Measurements from ENCODE around the gene COX7A2. TPM values are rescaled to one million over a fixed set of nuclear protein-coding genes. Genes with fewer than 3 reads are reported as not detected.

The COX7A2 gene
- total RNA-seq, 1 donor = 197 TPM

DNA sequence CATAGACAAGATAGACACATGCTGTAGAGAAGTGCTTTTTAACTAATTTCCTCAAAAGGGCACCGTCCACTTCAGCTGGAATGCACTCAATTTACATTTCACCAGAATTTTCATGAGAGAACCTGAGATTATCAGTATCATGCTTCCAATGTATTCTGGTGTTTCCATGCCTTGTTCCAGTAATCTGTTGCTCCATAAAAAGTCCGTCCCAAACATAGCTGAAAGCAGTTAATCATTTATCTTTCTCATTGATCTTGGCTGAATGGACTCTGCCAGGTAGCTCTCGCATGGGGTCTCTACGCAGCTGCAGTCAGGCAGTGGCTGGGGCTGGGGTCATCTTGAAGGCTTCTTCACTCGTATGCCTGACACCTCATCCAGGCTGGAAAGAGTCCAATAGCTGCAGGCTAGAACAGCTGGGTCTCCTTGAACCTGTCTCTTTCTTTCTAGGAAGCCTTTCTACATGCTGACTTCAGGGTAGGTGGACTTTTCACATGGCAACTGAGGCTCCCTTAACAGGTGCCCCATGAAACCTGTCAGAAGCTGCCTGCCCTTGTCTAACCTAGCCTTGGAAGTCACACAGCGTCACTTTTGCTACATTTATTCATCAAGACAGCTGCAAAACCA lies 19.2 kb downstream of the COX7A2 start:
- no peak for TF ChIP-seq CTCF (IDR thresholded peaks at IDR 0.05; ENCODE audit: insufficient read depth, low read length)
- DNase-seq (ENCODE audit: low read depth) = no peak
- H3K4me3 ChIP-seq (ENCODE audit: low read depth, low read length) = no peak overlapping the region

GRCh38 chr6:75223428-75223827 lies 20.2 kb downstream of the COX7A2 start:
- no peak overlapping the region for H3K4me3 ChIP-seq (ENCODE audit: low read depth, low read length)
- TF ChIP-seq CTCF (IDR thresholded peaks at IDR 0.05; ENCODE audit: insufficient read depth, low read length) = no peak
- no peak for DNase-seq (ENCODE audit: low read depth)

DNA sequence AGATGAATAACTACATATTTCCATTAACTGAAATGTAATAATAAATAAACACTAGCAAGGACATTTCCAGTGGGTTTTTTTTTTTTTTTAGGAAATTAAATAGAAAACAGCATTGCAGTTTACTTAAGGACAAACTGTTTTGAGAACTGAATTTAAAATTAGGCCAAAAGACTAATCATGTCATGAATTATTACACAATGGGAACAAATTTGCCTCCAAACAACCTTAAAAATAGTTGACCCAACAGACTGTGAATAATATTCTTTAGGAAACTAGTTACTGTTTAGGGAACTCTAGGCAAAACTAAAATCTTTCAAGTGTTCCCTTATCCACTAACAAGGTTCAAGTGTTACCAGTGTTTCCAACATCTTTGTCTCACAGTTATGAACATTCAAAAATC lies 21.3 kb downstream of the COX7A2 start:
- DNase-seq (ENCODE audit: low read depth) = no peak
- no peak overlapping the region for H3K4me3 ChIP-seq (ENCODE audit: low read depth, low read length)
- TF ChIP-seq CTCF (IDR thresholded peaks at IDR 0.05; ENCODE audit: insufficient read depth, low read length) = no peak

DNA sequence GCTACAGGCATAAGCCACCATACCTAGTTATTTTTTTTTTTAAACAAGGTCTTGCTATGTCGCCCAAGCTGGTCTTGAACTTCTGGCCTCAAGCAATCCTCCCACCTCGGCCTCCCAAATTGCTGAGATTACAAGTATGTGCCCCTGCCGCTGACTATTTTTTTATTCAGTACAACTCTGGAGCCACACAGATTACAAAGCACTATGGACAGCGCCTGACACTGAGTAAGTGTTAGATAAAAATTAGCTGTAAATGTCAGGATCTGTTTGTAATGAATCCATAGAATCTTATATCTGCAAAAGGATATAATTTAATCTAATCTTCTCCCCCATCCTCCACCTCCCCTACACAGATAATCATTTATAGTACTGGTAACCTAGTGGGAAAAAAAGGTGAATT lies 22.5 kb downstream of the COX7A2 start:
- H3K4me3 ChIP-seq (ENCODE audit: low read depth, low read length) = no peak overlapping the region
- DNase-seq (ENCODE audit: low read depth) = no peak
- no peak for TF ChIP-seq CTCF (IDR thresholded peaks at IDR 0.05; ENCODE audit: insufficient read depth, low read length)

DNA sequence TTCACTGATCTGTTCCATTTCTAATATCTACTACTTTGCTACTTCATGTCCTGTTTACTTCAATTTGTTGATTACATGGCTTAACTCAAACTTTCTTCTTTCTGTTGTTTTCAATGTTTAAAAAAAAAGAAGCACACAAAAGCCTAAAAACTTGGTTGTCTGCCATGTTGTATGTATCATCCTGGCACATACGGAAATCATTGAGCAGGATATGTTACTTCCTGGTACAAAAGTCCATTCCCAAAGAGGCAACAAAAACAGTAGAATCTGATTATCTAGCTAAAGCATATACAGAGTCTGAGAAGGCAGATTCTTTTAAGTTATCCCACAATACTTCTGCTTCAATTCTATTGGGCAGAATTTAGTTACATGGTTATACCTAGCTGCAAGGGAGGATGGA lies 23.2 kb downstream of the COX7A2 start:
- TF ChIP-seq CTCF (IDR thresholded peaks at IDR 0.05; ENCODE audit: insufficient read depth, low read length) = no peak

GRCh38 chr6:75219263-75219662 lies 24.3 kb downstream of the COX7A2 start:
- no peak for TF ChIP-seq CTCF (IDR thresholded peaks at IDR 0.05; ENCODE audit: insufficient read depth, low read length)
- no peak for DNase-seq (ENCODE audit: low read depth)
- H3K4me3 ChIP-seq (ENCODE audit: low read depth, low read length) = no peak overlapping the region

More for the DNA sequence above, 23.2 kb downstream of the COX7A2 start:
- H3K4me3 ChIP-seq (ENCODE audit: low read depth, low read length) = no peak overlapping the region
- peak; percentile 69 for DNase-seq (ENCODE audit: low read depth)

DNA sequence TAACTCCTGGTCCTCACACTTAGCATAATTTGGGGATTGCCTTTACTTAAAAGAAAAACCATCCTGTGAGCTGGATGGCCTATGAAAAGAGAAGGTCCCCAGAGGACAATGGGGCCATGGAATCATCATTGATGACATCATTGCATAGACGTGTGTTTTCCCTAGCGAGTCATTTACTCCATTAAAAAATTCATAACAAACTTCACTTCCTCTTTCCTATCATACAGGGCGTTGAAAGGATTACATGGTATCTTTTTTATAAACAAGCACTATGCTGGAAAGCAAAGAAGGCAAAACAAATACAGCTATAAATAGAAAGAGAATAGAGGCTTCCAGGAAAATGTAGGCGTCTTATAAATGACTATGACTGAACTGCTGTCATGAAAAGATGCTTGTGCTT lies 26.4 kb downstream of the COX7A2 start:
- H3K4me3 ChIP-seq (ENCODE audit: low read depth, low read length) = no peak overlapping the region
- TF ChIP-seq CTCF (IDR thresholded peaks at IDR 0.05; ENCODE audit: insufficient read depth, low read length) = no peak
- DNase-seq (ENCODE audit: low read depth) = peak; percentile 78

Data from fibroblast of the aortic adventitia (primary cell).